Osteoblast (primary cell): ENCODE measurements around the gene SMIM5. TPM values are rescaled to one million over a fixed set of nuclear protein-coding genes. Genes with fewer than 3 reads are reported as not detected.
A peak's percentile ranks its signal among the peaks of the same experiment; 100 is the strongest.

Experiments used
- DNase-seq: peaks from one replicate; pipeline ENCODE4 v3.0.0; 2011; ENCODE audit warnings: low spot score, mixed read lengths; ENCODE audit not compliant: insufficient read length; ENCODE audit errors: missing footprints
- H2AFZ ChIP-seq: 2 replicates; pipeline ENCODE4 v1.6.0; 2011; ENCODE audit warnings: mild to moderate bottlenecking, low read length
- H3K27ac ChIP-seq: 2 replicates; pipeline ENCODE4 v1.5.1; 2011; ENCODE audit warnings: mild to moderate bottlenecking, low read depth, low read length, moderate library complexity
- H3K27me3 ChIP-seq: 2 replicates; pipeline ENCODE4 v1.6.0; 2012; ENCODE audit warnings: mild to moderate bottlenecking, control low read depth, inconsistent platforms, low read length, moderate library complexity; ENCODE audit not compliant: insufficient read depth
- H3K36me3 ChIP-seq: 2 replicates; pipeline ENCODE4 v1.5.1; 2011; ENCODE audit warnings: mild to moderate bottlenecking, low read length, control low read depth, moderate library complexity; ENCODE audit not compliant: insufficient read depth
- H3K4me1 ChIP-seq: 2 replicates; pipeline ENCODE4 v1.5.1; 2011; ENCODE audit warnings: mild to moderate bottlenecking, low read length, control low read depth, moderate library complexity; ENCODE audit not compliant: insufficient read depth
- H3K4me2 ChIP-seq: 2 replicates; pipeline ENCODE4 v1.6.0; 2011; ENCODE audit warnings: mild to moderate bottlenecking, low read length; ENCODE audit not compliant: insufficient read depth
- H3K4me3 ChIP-seq: fragments of 200-600 bp; sonication (generic); 3 replicates; pipeline ENCODE4 v1.5.1; 2012; ENCODE audit warnings: mild to moderate bottlenecking, low read length, inconsistent platforms; ENCODE audit not compliant: insufficient read depth
- H3K79me2 ChIP-seq: 2 replicates; pipeline ENCODE4 v1.6.0; 2012; ENCODE audit warnings: mild to moderate bottlenecking, low read length, control low read depth, inconsistent platforms; ENCODE audit not compliant: insufficient read depth
- H3K9me3 ChIP-seq: 2 replicates; pipeline ENCODE4 v1.5.1; 2011; ENCODE audit warnings: low read depth, low read length, control low read depth
- H4K20me1 ChIP-seq: 2 replicates; pipeline ENCODE4 v1.6.0; 2012; ENCODE audit warnings: mild to moderate bottlenecking, low read length, control low read depth; ENCODE audit not compliant: insufficient read depth
- CTCF ChIP-seq: IDR thresholded peaks from 2 replicates; pipeline ENCODE4 v1.5.1; 2011; ENCODE audit warnings: mild to moderate bottlenecking, low read depth, low read length, moderate library complexity; ENCODE audit errors: extremely low read depth
- total RNA-seq: library from RNA; depleted of rRNA; stranded (reverse); fragments of >200 nt; gene quantifications from 2 replicates; pipeline ENCODE4 v1.2.3, GENCODE V29; 2012

SMIM5 gene
- total RNA-seq, 1 donor, result not detected

- Histone ChIP-seq H3K36me3 (no peaks in the 10 kb centered on the region), H2AFZ (no peak overlapping the region), H3K9me3 (no peaks in the 10 kb centered on the region), H3K27me3 (no peaks in the 10 kb centered on the region), H4K20me1 (no peaks in the 10 kb centered on the region), H3K4me1 (no peaks in the 10 kb centered on the region), H3K79me2 (no peaks in the 10 kb centered on the region), H3K4me2 (no peak overlapping the region), H3K27ac (no peak overlapping the region), H3K4me3 (no peak overlapping the region)
- peak; percentile 81 for DNase-seq
- no peak for TF ChIP-seq CTCF
Measured at GRCh38 chr17:75642784-75643642, 9.8 kb downstream of the SMIM5 start.

GRCh38 chr17:75643643-75644017, 10.4 kb downstream of the SMIM5 start:
- Histone ChIP-seq H3K36me3 (no peaks in the 10 kb centered on the region), H3K4me3 (no peak overlapping the region), H3K27ac (no peak overlapping the region), H3K4me2 (no peak overlapping the region), H3K9me3 (no peaks in the 10 kb centered on the region), H2AFZ (no peak overlapping the region), H3K4me1 (no peaks in the 10 kb centered on the region), H4K20me1 (no peaks in the 10 kb centered on the region), H3K27me3 (no peaks in the 10 kb centered on the region), H3K79me2 (no peaks in the 10 kb centered on the region)
- no peak for TF ChIP-seq CTCF
- no peak for DNase-seq

GRCh38 chr17:75645501-75645888, 12.3 kb downstream of the SMIM5 start:
- TF ChIP-seq CTCF, result no peak
- Histone ChIP-seq H3K4me2 (no peak overlapping the region), H3K79me2 (no peaks in the 10 kb centered on the region), H3K36me3 (peaks cover 12% of the 10 kb centered on the region), H3K4me1 (no peaks in the 10 kb centered on the region), H2AFZ (no peak overlapping the region), H3K4me3 (no peak overlapping the region), H3K9me3 (no peaks in the 10 kb centered on the region), H3K27me3 (no peaks in the 10 kb centered on the region), H4K20me1 (no peaks in the 10 kb centered on the region), H3K27ac (no peak overlapping the region)
- no peak for DNase-seq

GRCh38 chr17:75645889-75646637, 12.8 kb downstream of the SMIM5 start:
- Histone ChIP-seq H3K27ac (no peak overlapping the region), H3K36me3 (peaks cover 17% of the 10 kb centered on the region), H3K4me2 (no peak overlapping the region), H3K79me2 (no peaks in the 10 kb centered on the region), H3K4me1 (no peaks in the 10 kb centered on the region), H3K9me3 (no peaks in the 10 kb centered on the region), H3K27me3 (no peaks in the 10 kb centered on the region), H2AFZ (no peak overlapping the region), H3K4me3 (no peak overlapping the region), H4K20me1 (no peaks in the 10 kb centered on the region)
- DNase-seq, result peak; percentile 67
- TF ChIP-seq CTCF, result no peak
